Measurements from ENCODE around the gene EGFL8. TPM values are rescaled to one million over a fixed set of nuclear protein-coding genes. Genes with fewer than 3 reads are reported as not detected.

EGFL8 gene
- total RNA-seq, 4 donors from 2014 or later, result 7.3 to 66.5 (median 15.4) TPM

DNA sequence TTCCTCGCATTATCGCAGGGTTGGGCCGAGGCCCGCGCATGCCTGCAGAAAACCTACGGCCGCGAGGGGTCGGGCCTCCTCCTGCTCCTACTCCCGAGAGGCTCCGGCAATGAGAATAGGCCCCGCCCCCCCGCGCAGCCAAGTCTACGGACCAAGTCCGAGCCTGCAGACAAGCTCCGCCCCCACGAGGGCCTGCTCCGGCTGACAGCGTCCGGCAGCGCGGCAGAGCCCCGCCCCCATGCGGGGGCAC, 31.2 kb downstream of the EGFL8 start:
- TF ChIP-seq, protein P1, sequence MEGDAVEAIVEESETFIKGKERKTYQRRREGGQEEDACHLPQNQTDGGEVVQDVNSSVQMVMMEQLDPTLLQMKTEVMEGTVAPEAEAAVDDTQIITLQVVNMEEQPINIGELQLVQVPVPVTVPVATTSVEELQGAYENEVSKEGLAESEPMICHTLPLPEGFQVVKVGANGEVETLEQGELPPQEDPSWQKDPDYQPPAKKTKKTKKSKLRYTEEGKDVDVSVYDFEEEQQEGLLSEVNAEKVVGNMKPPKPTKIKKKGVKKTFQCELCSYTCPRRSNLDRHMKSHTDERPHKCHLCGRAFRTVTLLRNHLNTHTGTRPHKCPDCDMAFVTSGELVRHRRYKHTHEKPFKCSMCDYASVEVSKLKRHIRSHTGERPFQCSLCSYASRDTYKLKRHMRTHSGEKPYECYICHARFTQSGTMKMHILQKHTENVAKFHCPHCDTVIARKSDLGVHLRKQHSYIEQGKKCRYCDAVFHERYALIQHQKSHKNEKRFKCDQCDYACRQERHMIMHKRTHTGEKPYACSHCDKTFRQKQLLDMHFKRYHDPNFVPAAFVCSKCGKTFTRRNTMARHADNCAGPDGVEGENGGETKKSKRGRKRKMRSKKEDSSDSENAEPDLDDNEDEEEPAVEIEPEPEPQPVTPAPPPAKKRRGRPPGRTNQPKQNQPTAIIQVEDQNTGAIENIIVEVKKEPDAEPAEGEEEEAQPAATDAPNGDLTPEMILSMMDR (IDR thresholded peaks at IDR 0.05), result peak; percentile 5 to 75
- no peak for TF ChIP-seq EP300 (IDR thresholded peaks at IDR 0.05)
- DNase-seq (ENCODE audit: low spot score in 2 of 2), result peak; percentile 100
- 0% methylated on average over 1 of the region's 25 CpGs for WGBS
- H3K4me3 ChIP-seq, result peak overlapping the region; percentile 88
- H3K27me3 ChIP-seq, result no peaks in the 10 kb centered on the region
- H3K4me1 ChIP-seq, result peaks cover 51% of the 10 kb centered on the region
- H3K27ac ChIP-seq, result peak overlapping the region; percentile 99
- no peaks in the 10 kb centered on the region for H3K36me3 ChIP-seq
- H3K9me3 ChIP-seq, result no peaks in the 10 kb centered on the region

DNA sequence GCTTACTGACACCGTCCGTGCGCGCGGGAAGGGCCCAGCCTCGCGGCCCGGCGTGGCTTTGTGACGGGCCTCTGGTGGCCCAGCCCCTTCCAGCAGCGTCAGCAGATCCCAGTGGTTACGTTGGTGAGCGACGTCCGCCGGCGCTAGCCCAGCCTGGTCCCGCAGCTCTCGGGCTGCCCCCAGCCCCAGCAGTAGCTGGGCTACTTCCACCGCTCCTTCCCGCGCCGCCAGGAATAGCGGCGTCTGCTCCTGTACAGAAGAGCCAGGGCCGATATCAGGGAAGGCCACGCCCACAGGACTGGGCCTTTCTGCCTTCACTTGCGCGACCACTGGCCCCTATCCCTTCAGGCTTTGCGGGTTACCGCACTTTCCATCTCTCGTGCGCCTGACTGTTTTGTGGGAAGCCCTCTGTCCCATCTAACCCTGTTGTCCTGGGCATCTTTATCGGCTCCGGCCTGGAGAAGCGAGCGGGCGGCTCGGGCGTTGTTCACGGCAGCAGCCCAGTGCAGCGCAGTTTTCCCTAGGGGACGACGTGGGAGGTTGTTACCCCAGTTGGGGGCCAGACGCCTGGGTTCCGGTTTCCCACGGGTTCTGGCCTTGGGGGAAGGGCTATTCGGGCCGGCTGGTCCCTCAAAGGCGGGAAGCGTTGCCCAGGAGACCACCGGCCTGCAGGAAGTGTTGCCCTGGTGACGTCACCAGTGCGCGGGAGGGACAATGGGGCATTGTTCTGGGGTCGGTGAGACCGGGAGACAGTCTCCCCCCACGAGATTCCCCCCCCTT, 31.7 kb downstream of the EGFL8 start:
- Histone ChIP-seq H3K27ac (peak overlapping the region; percentile 99), H3K27me3 (no peaks in the 10 kb centered on the region), H3K36me3 (no peaks in the 10 kb centered on the region), H3K4me1 (peaks cover 46% of the 10 kb centered on the region), H3K9me3 (no peaks in the 10 kb centered on the region), H3K4me3 (peak overlapping the region; percentile 88)
- WGBS, result 3% methylated on average over 21 of the region's 58 CpGs
- TF ChIP-seq POLR2AphosphoS5 (IDR thresholded peaks at IDR 0.05) (peak; percentile 85 to 97 (median 97)), POLR2A (IDR thresholded peaks at IDR 0.05) (peak; percentile 89 to 98), EP300 (IDR thresholded peaks at IDR 0.05) (no peak)
- TF ChIP-seq, protein P1 (IDR thresholded peaks at IDR 0.05), result no peak
- peak; percentile 96 for DNase-seq (ENCODE audit: low spot score in 2 of 2)

DNA sequence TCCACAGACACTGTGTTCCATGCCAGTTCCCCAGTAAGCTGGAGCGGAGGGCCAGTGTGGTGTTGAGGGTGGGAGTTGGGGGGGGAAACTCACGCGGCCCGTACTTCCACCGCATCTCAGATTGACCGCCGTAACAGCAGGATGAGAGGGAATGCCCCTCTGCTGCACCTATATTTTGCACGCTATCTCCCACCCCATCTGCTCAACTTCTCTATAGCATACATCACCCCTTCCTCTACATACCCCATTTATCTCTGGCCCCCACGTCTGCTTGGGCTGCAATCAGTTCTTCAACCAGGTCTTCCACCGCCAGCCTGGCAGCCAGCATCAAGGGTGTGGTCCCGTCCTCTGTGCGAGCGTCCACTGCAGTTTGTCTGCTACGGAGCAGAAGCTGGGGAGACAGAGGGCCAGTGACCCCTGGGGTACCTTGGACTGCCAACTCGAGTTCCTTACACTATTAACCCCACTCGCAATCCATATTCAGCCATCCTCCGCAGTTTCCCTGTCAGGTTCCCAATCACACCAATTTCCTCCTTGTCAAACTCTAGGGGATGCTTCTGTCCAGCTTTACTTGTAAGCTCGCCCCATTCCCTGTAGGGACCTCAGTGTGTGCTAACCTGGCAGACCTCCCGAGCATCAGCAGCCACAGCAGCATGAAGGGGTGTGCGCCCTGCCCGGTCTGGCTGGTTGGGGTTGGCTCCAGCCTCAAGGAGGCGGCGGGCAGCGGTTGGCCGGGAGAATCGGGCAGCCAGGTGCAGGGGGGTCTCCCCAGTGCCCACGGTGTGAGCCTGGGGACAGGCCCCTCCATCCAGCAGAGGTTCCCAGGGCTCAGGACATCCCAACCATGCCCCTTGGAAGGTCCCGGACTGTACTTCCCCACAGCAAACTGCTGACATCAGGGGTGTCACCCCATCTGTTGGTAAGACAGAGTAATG, 32.6 kb downstream of the EGFL8 start:
- 33% methylated on average over 22 of the region's 28 CpGs for WGBS
- peaks cover 38% of the 10 kb centered on the region for H3K4me1 ChIP-seq
- no peak for DNase-seq (ENCODE audit: low spot score in 2 of 2)

DNA sequence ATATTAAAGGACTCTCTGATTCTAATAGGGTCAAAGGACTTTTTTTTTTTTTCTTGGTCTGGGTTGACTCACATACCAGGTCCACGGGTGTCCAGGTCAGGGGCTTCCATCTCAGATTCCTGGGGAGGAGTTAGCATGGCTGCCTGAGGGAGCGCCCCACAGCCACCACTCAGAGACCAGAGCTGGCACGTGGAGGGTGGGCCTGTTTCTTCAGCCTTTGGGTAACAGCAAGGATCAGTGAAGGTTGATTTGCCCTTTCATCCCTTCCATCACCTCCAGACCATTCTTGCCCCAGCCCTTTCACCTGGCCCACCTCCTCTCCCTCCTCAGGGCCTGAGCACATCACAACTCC, 33.9 kb downstream of the EGFL8 start:
- DNase-seq (ENCODE audit: low spot score in 2 of 2), result no peak
- Histone ChIP-seq H3K9me3 (no peaks in the 10 kb centered on the region), H3K36me3 (no peaks in the 10 kb centered on the region), H3K27me3 (no peaks in the 10 kb centered on the region), H3K4me3 (no peak overlapping the region), H3K27ac (no peak overlapping the region), H3K4me1 (peaks cover 26% of the 10 kb centered on the region)
- WGBS, result 55% methylated on average over 3 of the region's 3 CpGs
- TF ChIP-seq EP300 (IDR thresholded peaks at IDR 0.05) (no peak), POLR2AphosphoS5 (IDR thresholded peaks at IDR 0.05) (no peak), POLR2A (IDR thresholded peaks at IDR 0.05) (no peak)
- TF ChIP-seq, protein P1 (IDR thresholded peaks at IDR 0.05), result no peak

More for the DNA sequence above, 32.6 kb downstream of the EGFL8 start:
- H3K4me3 ChIP-seq, result peak overlapping the region; percentile 88
- H3K9me3 ChIP-seq, result no peaks in the 10 kb centered on the region
- H3K36me3 ChIP-seq, result no peaks in the 10 kb centered on the region
- no peak for TF ChIP-seq EP300 (IDR thresholded peaks at IDR 0.05)
- TF ChIP-seq POLR2A (IDR thresholded peaks at IDR 0.05), result peak in 1 of 2 donors; percentile 7
- TF ChIP-seq, protein P1 (IDR thresholded peaks at IDR 0.05), result no peak
- TF ChIP-seq POLR2AphosphoS5 (IDR thresholded peaks at IDR 0.05), result no peak
- no peaks in the 10 kb centered on the region for H3K27me3 ChIP-seq
- peak overlapping the region; percentile 99 for H3K27ac ChIP-seq

DNA sequence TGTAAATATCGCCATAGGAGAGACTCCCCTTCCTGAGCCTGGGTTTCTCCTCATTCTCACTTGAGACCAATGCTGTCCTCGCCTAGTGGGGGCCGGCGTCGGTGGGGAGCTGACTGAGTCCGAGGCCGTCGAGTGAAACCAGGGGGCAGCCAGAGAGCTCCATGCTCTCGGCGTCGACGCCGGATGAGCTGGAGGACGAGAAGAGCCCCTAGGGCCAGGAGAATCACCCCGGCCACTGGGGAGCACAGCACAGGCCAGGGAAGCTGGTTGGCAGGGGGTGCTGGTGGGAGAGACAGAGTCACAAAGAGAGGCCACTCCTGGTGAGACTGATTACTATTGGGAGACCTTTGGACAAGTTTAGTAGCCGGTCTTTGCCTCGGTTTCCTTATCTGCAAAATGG, 34.5 kb downstream of the EGFL8 start:
- 96% methylated on average over 15 of the region's 17 CpGs for WGBS
- peaks cover 22% of the 10 kb centered on the region for H3K4me1 ChIP-seq
- H3K36me3 ChIP-seq, result no peaks in the 10 kb centered on the region
- no peaks in the 10 kb centered on the region for H3K9me3 ChIP-seq
- no peak for TF ChIP-seq POLR2AphosphoS5 (IDR thresholded peaks at IDR 0.05)
- no peak for TF ChIP-seq EP300 (IDR thresholded peaks at IDR 0.05)
- TF ChIP-seq, protein P1 (IDR thresholded peaks at IDR 0.05), result no peak
- no peak for TF ChIP-seq POLR2A (IDR thresholded peaks at IDR 0.05)
- no peak overlapping the region for H3K27ac ChIP-seq
- no peak for DNase-seq (ENCODE audit: low spot score in 2 of 2)
- H3K27me3 ChIP-seq, result no peaks in the 10 kb centered on the region
- H3K4me3 ChIP-seq, result no peak overlapping the region

Measured in suprapubic skin (tissue), 4 donors.